Measurements from ENCODE around the gene MAB21L4.

DNA sequence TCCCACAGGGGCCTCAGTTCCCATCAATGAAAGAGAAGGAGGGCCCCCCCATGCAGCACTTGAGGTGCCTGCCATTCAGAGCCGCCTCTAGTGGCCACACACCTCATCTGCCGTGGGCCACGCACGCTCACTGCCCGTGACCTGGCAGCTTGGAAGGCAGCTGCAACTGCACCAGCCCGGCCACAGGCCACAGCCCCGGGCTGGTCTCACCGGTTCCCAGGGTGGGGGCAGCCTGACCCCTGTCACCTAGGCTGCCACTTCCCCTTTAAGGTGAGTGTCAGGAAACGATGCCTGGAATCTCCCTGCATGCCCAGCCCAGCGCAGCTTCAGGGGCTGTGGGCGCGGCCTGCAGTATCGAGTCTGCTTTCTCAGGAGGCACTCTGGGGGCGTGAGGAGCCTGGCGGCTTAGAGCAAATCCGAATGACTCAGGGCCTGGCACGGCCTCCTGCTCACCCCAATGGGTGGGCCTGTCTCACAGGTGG, 2.6 kb downstream of the MAB21L4 start:
- TF ChIP-seq YY1 (IDR thresholded peaks at IDR 0.05; ENCODE audit: insufficient read depth, insufficient read length) = no peak
- TF ChIP-seq SUZ12 (IDR thresholded peaks at IDR 0.05; ENCODE audit: extremely low read depth, insufficient read depth, insufficient read length) = no peak
- TF ChIP-seq ZNF274 (IDR thresholded peaks at IDR 0.05; ENCODE audit: low read depth, low read length) = no peak
